ENCODE measurements around the gene KAZALD1.

The KAZALD1 gene, protein sequence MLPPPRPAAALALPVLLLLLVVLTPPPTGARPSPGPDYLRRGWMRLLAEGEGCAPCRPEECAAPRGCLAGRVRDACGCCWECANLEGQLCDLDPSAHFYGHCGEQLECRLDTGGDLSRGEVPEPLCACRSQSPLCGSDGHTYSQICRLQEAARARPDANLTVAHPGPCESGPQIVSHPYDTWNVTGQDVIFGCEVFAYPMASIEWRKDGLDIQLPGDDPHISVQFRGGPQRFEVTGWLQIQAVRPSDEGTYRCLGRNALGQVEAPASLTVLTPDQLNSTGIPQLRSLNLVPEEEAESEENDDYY

DNA sequence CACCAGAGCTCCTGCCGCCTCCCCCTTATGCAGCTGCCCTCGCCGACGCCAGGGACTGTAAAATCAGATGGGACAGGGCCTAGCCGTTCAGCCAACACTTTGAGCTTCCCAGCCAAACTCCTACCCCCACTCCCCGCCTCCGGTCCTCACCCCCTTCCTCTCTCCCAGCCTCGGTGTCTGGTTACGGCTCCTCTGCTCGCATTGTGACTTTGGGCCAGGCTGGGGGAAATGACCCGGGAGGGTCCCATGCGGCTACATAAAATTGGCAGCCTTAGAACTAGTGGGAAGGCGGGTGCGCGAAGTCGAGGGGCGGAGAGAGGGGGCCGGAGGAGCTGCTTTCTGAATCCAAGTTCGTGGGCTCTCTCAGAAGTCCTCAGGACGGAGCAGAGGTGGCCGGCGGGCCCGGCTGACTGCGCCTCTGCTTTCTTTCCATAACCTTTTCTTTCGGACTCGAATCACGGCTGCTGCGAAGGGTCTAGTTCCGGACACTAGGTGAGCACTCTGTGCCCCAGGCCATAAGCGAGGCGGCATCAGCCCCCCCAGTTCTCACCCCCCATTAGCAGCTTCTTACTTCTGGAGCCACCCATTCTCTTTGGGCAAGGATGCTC, at the start of gene KAZALD1:
Gene KAZALD1 (plus strand): TSS at position 366 of the 608 bp plus-strand sequence. CDS start 604 bp downstream, outside the sequence.
- no peak for DNase-seq

DNA sequence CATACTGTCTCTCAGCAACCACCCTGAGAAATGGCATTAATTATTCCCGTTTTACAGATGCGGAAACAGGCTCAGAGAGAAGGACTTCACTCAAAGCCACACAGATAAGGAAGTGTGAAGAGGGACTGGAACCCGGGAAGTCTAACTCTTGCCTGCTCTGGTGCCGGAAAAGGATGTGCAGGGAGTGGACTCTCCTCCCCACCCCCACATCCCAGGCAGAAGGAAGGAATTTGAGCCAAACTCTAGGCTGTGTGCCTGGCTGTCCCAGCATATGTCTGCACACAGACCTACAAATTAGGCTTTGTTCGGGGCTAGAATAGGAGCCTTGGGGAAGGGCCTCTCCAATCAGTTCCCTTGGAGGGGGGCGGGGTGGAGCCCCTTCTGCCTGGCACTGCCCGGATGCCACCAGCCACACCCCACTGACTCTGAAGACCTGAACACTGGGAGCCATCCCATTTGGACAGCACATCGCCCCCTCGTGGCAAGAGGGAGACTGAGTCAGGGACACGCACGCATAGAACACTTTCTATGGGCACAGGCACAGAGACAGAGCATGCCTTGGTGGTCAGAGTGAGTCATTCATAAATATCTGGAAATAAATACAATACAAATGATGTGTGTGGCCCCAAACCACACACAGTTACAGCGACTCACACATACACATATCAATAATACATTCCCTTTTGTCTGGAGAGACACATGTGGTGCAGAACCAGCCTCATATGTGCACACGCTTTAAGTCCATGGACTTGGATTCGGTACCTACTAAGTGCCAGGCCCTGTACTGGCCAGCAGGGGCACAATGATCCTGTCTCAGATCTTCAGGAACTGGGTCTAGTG, 49.0 kb upstream of the KAZALD1 start:
- peak; percentile 34 for DNase-seq

DNA sequence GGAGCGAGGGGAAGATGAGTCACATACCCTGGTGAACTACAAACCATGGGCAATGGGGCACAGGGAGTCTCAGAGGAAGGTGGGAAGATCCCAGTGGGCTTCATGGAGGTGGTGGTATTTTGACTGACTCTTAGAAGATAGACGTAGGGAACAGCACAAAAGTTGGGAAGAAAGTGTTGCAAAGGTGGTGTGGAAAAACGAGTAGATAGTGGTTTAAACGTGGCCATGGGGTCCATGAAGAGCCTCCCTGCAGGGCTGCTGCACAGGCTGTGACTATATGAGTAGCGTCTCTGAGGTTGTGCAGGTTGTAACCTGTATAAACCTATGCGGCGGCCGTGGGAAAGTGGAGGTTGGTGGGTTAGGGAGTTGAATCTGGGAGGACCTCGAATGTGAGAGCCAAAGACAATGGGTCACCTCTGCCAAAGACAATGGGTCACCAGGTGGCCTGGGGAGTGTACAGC, 48.4 kb upstream of the KAZALD1 start:
- DNase-seq: no peak

DNA sequence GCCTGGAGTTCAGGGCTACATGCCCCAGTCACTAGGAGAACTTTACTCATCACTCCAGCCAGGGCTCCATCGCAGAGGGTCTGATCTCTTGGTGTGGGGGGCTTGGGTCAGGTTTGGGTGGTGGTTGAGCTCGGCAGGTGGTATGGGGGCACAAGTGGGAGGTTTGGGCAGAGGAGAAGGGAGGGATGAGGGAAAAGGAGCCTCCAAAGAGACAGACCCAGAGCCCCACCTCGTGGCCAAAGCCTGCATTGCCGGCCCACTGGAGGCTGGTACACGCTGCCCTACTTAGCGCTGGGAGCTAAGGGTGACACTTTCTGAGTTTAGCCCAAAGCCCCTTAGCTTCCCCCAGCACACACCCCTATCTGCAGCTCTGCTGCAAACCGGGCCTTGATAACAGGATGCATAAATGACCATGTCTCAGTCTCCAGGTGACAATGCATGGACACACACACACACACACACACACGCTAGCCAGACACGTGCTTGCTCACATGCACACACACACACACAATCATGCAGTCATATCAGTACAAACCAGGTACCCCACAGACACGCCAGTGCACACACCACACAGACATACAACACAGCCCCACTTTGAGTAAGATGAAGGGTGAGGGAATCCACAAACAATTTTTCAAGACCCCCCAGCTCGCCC, 47.4 kb upstream of the KAZALD1 start:
- DNase-seq: no peak

DNA sequence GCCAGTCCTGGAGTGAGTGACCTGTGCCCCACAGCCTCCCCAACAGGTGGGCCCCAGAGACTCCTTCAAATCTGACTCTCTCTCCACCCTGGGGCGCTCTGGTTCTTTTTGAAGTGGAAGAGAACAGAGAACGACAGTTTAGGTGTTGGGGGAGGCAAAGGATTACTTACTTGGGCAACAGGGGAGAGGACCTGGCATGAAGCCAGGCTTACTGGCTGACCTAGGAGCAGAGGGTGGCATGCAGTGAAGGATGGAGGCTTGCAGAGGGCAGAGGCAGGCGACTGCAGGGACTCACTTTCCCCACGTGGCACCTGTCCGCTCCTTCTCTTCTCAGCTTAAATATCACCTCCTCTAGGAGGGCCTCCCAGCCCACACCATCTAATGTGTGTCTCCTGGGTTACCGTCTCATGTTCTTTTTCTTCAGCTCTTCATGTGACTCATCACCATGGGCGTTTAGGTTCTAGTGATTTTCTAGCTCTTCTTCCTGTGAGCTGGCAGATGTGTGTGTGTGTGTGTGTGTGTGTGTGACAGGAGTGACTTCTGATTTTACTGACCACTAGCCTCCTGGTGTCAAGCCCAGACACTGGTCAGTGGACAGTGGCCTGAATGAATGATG, 46.7 kb upstream of the KAZALD1 start:
- no peak for DNase-seq

DNA sequence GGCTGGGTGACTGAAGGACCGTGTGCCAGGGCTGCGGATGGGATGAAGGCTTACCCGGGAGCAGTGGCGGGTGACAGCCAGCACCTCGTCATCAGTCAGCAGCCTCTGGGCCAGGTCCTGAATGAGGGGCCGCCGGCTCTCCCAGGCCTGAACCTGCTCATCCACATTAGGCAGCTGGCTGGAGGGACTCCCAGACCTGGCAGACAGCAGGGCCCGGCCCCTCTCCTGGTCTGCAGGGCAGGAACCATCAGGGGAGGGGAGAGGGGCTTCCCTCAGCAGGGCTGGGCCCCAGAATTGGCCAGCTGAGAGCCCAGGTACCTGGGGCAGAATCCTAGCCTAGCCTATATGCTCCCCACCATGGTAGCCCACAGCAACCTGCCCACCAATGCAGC, 46.2 kb upstream of the KAZALD1 start:
- DNase-seq: no peak

DNA sequence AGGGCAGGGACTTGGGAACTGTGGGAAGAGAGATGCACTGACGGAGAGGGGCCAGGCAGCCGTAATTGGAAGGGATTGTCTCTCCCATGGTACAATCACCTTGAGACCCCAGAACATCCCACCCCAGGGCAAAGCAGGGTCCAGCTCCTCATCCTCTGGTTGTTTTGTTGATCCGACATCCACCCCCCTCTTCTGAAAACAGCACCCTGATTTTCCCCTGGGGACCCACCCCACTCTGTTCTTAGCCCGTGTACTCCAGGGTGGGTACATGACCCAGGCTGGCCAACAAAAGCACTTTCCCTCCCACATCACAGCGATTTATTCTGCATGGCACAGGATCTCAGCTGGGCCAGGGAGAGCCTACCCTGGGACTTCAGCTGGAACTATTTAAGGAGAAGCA, 45.0 kb upstream of the KAZALD1 start:
- DNase-seq: no peak

DNA sequence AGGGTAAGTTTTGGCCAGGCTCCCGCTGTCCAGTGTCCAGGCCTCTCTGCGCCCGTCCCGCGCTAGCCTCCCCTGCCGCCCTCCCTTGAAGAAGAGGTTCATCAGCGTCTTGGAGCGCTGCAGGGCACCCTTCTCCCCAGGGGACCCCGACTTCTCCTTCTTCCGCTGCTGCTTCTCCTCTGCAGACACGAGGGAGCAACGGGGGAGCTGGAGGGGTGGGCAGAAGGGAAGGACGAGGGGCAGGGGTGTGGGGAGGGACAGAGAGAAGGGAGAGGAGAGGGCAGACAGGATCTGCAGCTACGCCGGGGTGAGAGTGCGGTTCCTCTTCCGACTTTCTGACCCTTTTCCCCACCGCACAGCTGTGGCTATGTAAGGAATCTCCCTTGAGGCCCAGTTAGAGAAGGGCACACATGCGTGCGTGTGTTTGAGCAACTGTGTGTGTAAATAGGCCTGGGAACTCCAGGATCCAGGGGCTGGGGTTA, 43.6 kb upstream of the KAZALD1 start:
- DNase-seq: no peak

DNA sequence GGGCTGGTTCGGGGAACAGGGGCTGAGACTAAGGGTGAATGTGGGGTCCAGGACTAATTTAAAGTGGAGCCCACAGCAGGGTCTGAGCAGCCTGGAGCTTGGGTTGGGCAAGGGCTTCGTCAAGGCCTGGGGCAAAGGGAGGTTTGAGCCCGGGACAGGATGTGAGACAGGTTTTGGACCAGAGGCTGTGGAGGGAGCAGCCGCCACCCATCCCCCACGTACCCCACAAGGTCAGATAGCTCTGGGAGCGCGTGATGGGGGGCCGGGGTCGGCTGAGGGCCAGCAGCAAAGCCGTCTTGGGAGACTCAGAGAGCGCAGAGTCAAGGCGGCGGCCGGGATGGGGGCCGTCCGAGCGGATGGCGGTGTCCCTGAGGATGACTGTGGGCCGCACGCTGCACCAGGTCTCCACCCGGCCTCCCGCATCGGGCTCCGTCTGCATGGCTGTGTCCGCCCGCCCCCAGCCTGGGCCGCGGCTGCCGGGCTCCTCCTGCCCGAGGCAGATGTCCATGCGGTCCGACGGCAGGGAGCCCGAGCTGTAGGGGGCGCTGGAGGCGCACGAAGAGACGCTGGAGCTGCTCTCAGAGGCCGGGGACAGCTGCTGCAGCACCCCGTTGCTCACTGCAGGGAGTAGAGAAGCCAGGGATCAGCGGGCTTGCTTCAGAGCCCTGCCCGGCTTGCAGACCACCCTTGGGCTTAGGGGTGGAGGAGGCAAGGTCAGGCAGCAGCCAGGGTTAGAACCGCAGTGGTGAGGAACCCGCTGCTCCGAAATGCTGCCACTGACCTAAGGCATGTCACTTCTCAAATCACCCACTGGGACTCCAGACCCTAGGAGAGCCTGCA, 43.0 kb upstream of the KAZALD1 start:
- peak; percentile 33 for DNase-seq

DNA sequence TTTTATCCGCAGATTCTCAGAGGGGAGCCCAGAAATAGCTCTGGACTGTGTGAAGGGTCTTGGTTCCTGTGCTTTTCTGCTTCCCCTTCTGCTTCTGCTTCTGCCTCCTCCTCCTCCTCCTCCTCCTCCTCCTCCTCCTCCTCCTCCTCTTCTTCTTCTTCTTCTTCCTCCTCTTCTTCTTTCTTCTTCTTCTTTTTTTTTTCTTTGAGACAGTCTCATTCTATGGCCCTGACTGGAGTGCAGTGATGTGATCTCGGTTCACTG, 42.4 kb upstream of the KAZALD1 start:
- DNase-seq: no peak

DNA sequence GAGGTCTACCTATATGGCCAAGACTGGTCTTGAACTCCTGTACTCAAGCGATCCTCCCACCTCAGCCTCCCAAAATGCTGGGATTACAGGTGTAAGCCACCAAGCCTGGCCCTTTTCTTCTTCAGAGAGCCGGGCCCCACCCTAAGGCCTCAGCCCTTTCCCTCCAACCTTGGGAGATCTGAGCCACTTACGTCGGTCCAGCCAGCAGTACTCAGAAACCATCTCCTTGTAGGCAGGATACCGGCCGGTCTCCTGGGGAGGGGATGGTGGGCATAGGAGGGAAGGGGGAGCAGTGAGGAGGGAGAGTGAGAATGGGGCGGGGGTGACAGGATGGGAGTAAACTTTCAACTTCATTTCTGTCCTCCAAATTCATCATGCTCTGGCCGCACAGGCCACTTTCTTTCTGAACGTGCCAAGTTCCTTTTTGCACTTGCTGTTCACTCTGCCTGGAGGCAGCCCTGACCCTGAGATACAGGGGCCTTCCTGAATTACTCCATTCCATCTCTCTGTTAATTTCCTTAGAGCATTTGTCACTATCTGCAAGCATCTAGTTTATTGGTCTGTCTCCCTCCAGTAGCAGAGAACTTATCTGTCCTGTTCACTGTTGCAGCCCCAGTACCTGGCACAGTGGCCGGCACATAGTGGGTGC, 41.2 kb upstream of the KAZALD1 start:
- DNase-seq: no peak

DNA sequence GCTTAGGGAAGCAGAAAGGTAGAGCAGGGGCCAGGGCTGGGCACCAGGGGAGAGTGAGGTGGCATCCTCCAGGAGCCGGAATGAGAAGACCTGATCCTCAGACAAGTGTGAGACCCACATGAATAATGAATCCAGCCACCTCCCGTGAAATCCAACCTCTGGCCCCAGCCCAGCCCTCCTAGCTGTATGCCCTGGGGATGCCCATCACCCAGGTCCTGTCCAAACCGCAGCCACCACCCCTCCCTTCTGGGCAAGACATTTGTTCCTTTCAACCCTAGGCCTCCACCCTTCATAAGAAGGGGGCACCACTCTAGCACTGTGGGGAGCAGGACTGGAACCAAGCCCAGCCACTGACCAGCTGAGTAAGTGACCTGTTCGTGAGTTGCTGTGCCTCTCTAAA, 40.5 kb upstream of the KAZALD1 start:
- DNase-seq: no peak

DNA sequence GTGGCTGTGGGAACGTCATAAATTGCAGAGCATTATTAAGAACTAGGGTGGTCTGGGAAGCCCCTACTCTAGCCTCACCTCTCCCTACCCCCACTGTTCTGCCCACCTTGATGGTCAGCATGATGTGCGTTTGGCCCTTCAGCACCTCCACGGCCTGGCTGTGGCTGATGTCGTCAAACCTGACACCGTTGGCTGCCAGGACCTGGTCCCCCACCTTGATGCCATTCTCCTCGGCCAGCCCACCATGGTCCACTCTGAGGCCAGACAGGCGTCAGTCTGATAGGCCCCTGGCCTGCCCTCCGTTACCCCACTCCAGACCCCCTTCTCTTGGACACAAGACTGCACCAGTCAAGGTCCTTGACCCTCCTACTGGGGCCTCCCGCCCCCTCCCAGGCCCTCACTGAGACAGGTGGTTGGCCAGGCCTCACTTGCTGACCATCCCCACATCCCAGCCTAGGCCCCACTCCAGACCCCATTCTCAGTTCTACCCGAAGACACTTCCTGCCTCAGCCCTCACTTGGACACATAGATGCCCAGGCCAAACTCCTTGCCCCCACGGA, 40.0 kb upstream of the KAZALD1 start:
- no peak for DNase-seq

DNA sequence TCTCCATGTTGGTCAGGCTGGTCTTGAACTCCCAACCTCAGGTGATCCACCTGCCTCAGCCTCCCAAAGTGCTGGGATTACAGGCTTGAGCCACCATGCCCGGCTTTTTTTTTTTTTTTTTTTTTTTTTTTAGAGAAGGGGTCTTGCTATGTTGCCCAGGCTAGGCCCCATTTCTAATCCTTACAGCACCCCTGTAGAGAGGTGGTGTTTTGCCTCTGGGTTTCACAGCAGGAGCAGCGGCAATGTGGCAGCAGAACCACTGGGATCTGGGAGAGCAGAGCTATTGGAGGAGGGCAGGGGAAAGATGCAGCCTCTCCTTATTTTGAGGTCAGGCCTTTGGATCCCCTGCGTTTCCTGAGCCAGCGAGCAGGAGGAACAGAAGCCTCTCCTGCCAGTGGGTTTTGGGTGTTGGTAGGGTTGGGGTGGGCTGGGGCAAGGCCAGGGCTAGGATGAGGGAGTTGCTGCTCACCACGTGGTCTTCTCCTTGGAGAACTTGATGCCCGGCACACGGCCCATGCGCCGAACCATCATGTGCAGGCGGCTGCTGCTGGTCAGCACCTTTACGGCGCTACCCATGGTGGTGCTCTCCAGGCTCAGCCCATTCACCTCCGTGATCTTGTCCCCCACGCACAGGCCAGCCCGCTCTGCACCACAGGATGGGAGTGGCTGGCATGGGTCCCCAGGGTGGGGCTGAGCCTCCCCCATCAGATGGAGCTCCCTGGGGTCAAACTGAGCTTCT, 38.7 kb upstream of the KAZALD1 start:
- no peak for DNase-seq

DNA sequence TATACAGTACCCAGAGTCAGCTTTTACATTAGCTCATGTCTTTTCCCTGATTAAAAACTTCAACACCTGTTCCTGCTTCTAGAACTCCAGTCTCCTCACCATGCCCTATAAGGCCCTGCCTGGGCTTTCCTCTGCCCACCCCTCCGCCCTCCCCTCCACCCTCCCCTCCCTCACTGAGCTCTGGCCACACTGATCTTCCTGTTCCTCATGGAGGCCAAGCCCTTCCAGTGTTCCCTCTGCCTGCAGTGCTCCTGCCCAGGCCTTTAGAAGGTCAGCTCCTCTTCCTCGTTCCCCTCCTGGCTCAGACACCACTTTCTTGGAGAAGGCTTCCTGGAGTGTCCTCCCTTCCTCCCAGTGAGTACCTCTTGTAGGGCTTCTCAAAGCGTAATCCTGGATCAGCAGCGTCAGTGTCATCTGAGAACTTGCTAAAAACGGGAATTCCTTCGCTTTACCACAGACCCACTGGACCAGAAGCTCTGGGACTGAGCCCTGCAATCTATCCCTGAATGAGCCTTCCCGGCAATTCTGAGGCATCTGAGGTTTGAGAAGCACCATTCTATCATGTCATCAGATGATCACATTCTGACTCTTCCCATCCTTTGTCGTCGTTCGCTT, 34.6 kb upstream of the KAZALD1 start:
- no peak for DNase-seq

DNA sequence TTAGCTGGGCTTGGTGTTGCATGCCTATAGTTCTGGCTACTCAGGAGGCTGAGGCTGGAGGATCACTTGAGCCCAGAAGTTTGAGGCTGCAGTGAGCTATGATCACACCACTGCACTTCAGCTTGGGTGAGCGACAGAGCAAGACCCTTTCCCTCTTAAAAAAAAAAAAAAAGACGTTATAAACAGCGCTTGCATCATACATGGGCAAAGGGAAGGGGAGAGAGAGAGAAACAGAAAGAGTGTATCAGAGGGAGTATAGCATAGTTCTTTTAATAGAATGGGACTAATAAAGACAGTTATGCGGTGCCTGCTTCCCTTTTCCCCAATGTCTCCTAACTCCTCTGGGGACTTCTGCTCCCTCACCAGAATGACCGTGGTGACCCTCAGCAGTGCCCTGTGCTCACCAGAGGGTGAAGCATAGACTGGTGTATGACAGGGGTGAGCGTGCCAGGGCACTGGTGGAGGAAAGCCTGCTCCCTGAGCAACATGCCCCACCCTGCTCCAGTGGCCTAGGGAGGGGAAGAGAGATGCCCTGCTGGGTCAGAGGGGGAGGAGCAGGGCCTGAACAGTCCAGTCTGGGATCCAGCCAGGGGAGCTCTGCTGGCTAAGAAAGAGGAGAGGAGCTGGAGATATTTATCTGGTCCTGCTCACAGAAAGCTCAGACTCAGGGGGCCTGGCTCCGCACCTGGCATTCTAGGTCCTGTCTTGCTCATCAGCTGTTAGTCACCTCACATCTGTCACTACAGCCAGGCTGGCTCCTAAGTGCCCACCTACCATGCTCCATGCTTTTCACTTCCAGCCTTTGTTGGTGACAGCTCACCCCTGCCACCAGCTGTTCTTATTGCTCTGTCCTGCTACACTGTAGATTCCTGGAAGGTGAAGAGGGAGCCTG, 33.1 kb upstream of the KAZALD1 start:
- DNase-seq: no peak

DNA sequence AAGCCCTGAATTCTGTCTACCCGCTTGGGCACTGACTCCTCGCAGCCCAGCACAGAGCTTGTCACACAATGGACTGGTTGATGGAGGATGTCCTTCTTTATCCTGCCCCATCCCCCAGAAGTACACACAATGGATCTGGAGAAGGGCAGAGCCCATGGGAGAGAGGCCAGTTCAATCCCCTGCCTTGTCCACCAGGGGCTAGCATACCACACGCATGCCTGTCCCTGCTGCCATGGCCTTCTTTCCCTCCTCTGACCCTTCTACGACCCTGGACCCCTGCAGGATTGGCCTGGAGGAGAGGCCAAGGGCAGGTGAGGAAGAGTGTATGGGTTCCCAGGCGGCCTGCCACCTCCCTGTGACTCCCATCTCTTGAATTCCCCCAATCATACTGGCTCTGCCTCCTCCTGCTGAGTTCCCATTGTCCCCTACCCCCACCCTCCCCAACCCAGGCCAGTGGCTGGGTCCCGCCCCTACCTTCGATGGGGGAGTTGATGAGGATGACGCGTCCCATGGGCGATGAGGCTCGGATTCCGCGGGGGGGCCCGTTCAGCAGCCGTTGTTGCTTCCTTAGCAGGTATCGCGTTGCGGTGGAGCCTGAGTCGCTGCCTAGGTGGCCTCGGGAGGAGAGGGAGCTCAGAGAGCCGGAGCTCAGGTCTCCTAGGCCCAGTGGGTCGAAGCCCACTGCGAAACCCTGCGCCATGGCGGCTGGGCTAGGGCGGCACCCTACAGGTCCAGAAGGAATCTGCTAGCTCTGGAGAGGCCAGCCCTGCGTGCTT, 32.1 kb upstream of the KAZALD1 start:
- peak; percentile 27 for DNase-seq

Data from NCI-H2107 (cell line).